ENCODE results near the gene EIF5AL1.
"Not testable (repeated sequence)": the region's sequence is repeated elsewhere in the genome, so short reads cannot be mapped to it uniquely, and the experiment has no call there.

Gene EIF5AL1

GRCh38 chr10:79487296-79488194 lies 24.8 kb upstream of the EIF5AL1 start:
- no peak for DNase-seq (ENCODE audit: low read depth in 2 of 2)

- no peak for DNase-seq (ENCODE audit: low read depth in 2 of 2)
These were observed 24.0 kb upstream of the EIF5AL1 start for GRCh38 chr10:79488336-79488735.

- no peak for DNase-seq (ENCODE audit: low read depth in 2 of 2)
These were observed 23.5 kb upstream of the EIF5AL1 start for GRCh38 chr10:79488870-79489269.

GRCh38 chr10:79490400-79491142 lies 21.8 kb upstream of the EIF5AL1 start:
- no peak for DNase-seq (ENCODE audit: low read depth in 2 of 2)

- no peak for DNase-seq (ENCODE audit: low read depth in 2 of 2)
These were observed 21.0 kb upstream of the EIF5AL1 start for GRCh38 chr10:79491143-79491835.

- DNase-seq (ENCODE audit: low read depth in 2 of 2): no peak
These were observed 20.1 kb upstream of the EIF5AL1 start for GRCh38 chr10:79492256-79492655.

- no peak for DNase-seq (ENCODE audit: low read depth in 2 of 2)
These were observed 19.5 kb upstream of the EIF5AL1 start for GRCh38 chr10:79492839-79493238.

GRCh38 chr10:79493806-79494205 lies 18.5 kb upstream of the EIF5AL1 start:
- no peak for DNase-seq (ENCODE audit: low read depth in 2 of 2)

GRCh38 chr10:79494871-79495705 lies 17.2 kb upstream of the EIF5AL1 start:
- DNase-seq (ENCODE audit: low read depth in 2 of 2): no peak

GRCh38 chr10:79495791-79496190 lies 16.5 kb upstream of the EIF5AL1 start:
- DNase-seq (ENCODE audit: low read depth in 2 of 2): no peak

- DNase-seq (ENCODE audit: low read depth in 2 of 2): no peak
These were observed 15.4 kb upstream of the EIF5AL1 start for GRCh38 chr10:79496896-79497295.

GRCh38 chr10:79498291-79498829 lies 14.0 kb upstream of the EIF5AL1 start:
- DNase-seq (ENCODE audit: low read depth in 2 of 2): no peak

- no peak for DNase-seq (ENCODE audit: low read depth in 2 of 2)
These were observed 9.6 kb upstream of the EIF5AL1 start for GRCh38 chr10:79502561-79503309.

GRCh38 chr10:79503787-79504186 lies 8.5 kb upstream of the EIF5AL1 start:
- DNase-seq (ENCODE audit: low read depth in 2 of 2): not testable (repeated sequence)

- not testable (repeated sequence) for DNase-seq (ENCODE audit: low read depth in 2 of 2)
These were observed 7.8 kb upstream of the EIF5AL1 start for GRCh38 chr10:79504483-79504882.

GRCh38 chr10:79505328-79505727 lies 7.0 kb upstream of the EIF5AL1 start:
- DNase-seq (ENCODE audit: low read depth in 2 of 2): not testable (repeated sequence)

GRCh38 chr10:79505829-79506228 lies 6.5 kb upstream of the EIF5AL1 start:
- no peak for DNase-seq (ENCODE audit: low read depth in 2 of 2)

- DNase-seq (ENCODE audit: low read depth in 2 of 2): no peak
These were observed 4.7 kb upstream of the EIF5AL1 start for GRCh38 chr10:79507440-79508167.

- DNase-seq (ENCODE audit: low read depth in 2 of 2): not testable (repeated sequence)
These were observed 4.1 kb upstream of the EIF5AL1 start for GRCh38 chr10:79508245-79508644.

Data from stimulated activated CD4-positive, alpha-beta T cell treated with anti-CD3 and anti-CD28 coated beads, Interleukin-1b, Interleukin-23, amount 100 ng/mL, for 4 hours (primary cell).